K562 (cell line): Measurements from ENCODE around the gene ATG7. TPM values are rescaled to one million over a fixed set of nuclear protein-coding genes. Genes with fewer than 3 reads are reported as not detected.

ENCODE experiments used
- ARID2 ChIP-seq: fragments of 450-650 bp; IDR thresholded peaks from 2 replicates; pipeline ENCODE4 v1.6.1; 2017; ENCODE audit warnings: antibody characterized with exemption, mild to moderate bottlenecking
- ATF7 ChIP-seq: fragments of 450-650 bp; IDR thresholded peaks from 2 replicates; pipeline ENCODE4 v1.7.1; 2014; ENCODE audit warnings: mild to moderate bottlenecking, moderate library complexity
- DACH1 ChIP-seq: fragments of 450-650 bp; IDR thresholded peaks from 2 replicates; pipeline ENCODE4 v1.6.1; 2018; ENCODE audit not compliant: partially characterized antibody
- NR1H2 ChIP-seq: sonication (generic); formaldehyde crosslinking; IDR thresholded peaks from 2 replicates; pipeline ENCODE4 v1.4.0; 2020; ENCODE audit warnings: mild to moderate bottlenecking, missing genetic modification reagents
- RBFOX2 ChIP-seq: fragments of 200-400 bp; formaldehyde crosslinking; IDR thresholded peaks from 2 replicates; pipeline ENCODE4 v1.6.1; 2017; ENCODE audit warnings: low read depth, mild to moderate bottlenecking, low read length, moderate library complexity
- RFX1 ChIP-seq: fragments of 450-650 bp; IDR thresholded peaks from 2 replicates; pipeline ENCODE4 v1.6.1; 2016; ENCODE audit warnings: mild to moderate bottlenecking, moderate library complexity
- SAFB ChIP-seq: fragments of 200-400 bp; formaldehyde crosslinking; IDR thresholded peaks from 2 replicates; pipeline ENCODE4 v1.6.1; 2017; ENCODE audit warnings: low read depth, low read length, borderline replicate concordance
- TAF7 ChIP-seq: fragments of 450-650 bp; IDR thresholded peaks from 2 replicates; pipeline ENCODE4 v1.6.1; 2016; ENCODE audit warnings: missing genetic modification characterization, missing compliant biosample characterization
- TAF9B ChIP-seq: fragments of 450-650 bp; IDR thresholded peaks from 2 replicates; pipeline ENCODE4 v1.6.1; 2018; ENCODE audit warnings: mild to moderate bottlenecking; ENCODE audit not compliant: partially characterized antibody
- TEAD1 ChIP-seq, 2 experiments: fragments of 450-650 bp in 1 of 2; sonication (generic) in 1 of 2; formaldehyde crosslinking; IDR thresholded peaks; 2 replicates each; pipeline versions ENCODE4 v1.4.0 to v1.8.0; 2020 to 2022; ENCODE audit warnings: mild to moderate bottlenecking in 2 of 2, missing genetic modification reagents in 1 of 2
- TGIF2 ChIP-seq: sonication (generic); formaldehyde crosslinking; IDR thresholded peaks from 2 replicates; pipeline ENCODE4 v1.8.1; 2022; ENCODE audit warnings: mild to moderate bottlenecking, missing genetic modification reagents, moderate library complexity
- THRAP3 ChIP-seq: fragments of 450-650 bp; IDR thresholded peaks from 2 replicates; pipeline ENCODE4 v1.6.1; 2016; ENCODE audit warnings: mild to moderate bottlenecking, inconsistent platforms, borderline replicate concordance
- ZNF274 ChIP-seq: IDR thresholded peaks from 2 replicates; pipeline ENCODE4 v1.6.1; 2011; ENCODE audit warnings: low read depth, mild to moderate bottlenecking, low read length, moderate library complexity, borderline replicate concordance
- ZNF41 ChIP-seq: fragments of 250-450 bp; sonication (Bioruptor Pico); conservative IDR thresholded peaks from 2 replicates; pipeline ENCODE4 v1.4.0; 2020; ENCODE audit warnings: mild to moderate bottlenecking
- polyA plus RNA-seq, 8 experiments: library from polyadenylated mRNA; depleted of rRNA in 4 of 8; stranded (reverse) in 5 of 8; unstranded in 3 of 8; fragments of >200 nt; fragmentation: Nextera tagmentation in 2 of 8; fragmentation: Illumina TruSeq in 1 of 8; extraction: Ambion mirVana in 2 of 8; extraction: Trizol in 1 of 8; gene quantifications; 2 replicates each; pipeline versions ENCODE4 v1.2.1 to v1.2.3, GENCODE V29; 2011 to 2014; ENCODE audit warnings: inconsistent platforms in 1 of 8, missing spikeins in 1 of 8
- total RNA-seq, 7 experiments: library from RNA; depleted of rRNA in 6 of 7; stranded (reverse); fragments of >200 nt in 6 of 7; fragmentation: Illumina TruSeq in 2 of 7; extraction: Trizol in 2 of 7; gene quantifications; 2 replicates each; pipeline versions ENCODE4 v1.2.1 to v1.2.3, GENCODE V29; 2011 to 2021; ENCODE audit warnings: low replicate concordance in 1 of 7
- TF ChIP-seq, protein P1 (sequence below): sonication (generic); formaldehyde crosslinking; IDR thresholded peaks from 2 replicates; pipeline ENCODE4 v1.8.0; 2023; ENCODE audit warnings: mild to moderate bottlenecking, missing genetic modification reagents

Gene ATG7
- total and polyA plus RNA-seq, 9 of the 15 experiments (the other 6 are each of a cell fraction or from before 2014, with no cell fraction given) = 18.3 to 45.3 (median 33.6) TPM

GRCh38 chr3:11323813-11324212 is 51.6 kb downstream of the ATG7 start (continued):
- TF ChIP-seq ATF7 (no peak), NR1H2 (no peak), TEAD1 (CRISPR knock-in tag; IDR thresholded peaks at IDR 0.05) (no peak), THRAP3 (no peak), ZNF41 (CRISPR knock-in tag) (no peak), TGIF2 (no peak), SAFB (no peak), ARID2 (no peak), DACH1 (no peak), RFX1 (no peak), TAF7 (tag) (no peak), TAF9B (no peak), RBFOX2 (no peak), ZNF274 (no peak)
- TF ChIP-seq, protein P1, sequence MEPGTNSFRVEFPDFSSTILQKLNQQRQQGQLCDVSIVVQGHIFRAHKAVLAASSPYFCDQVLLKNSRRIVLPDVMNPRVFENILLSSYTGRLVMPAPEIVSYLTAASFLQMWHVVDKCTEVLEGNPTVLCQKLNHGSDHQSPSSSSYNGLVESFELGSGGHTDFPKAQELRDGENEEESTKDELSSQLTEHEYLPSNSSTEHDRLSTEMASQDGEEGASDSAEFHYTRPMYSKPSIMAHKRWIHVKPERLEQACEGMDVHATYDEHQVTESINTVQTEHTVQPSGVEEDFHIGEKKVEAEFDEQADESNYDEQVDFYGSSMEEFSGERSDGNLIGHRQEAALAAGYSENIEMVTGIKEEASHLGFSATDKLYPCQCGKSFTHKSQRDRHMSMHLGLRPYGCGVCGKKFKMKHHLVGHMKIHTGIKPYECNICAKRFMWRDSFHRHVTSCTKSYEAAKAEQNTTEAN (CRISPR knock-in tag) = no peak
